Neural cell (in vitro differentiated cells): ENCODE data around the gene TMEM121B. TPM values are rescaled to one million over a fixed set of nuclear protein-coding genes. Genes with fewer than 3 reads are reported as not detected.

Source experiments
- polyA plus RNA-seq: library from polyadenylated mRNA; depleted of rRNA; stranded (reverse); fragments of >200 nt; gene quantifications from 2 replicates; pipeline ENCODE4 v1.2.3, GENCODE V29; 2014

The TMEM121B gene
- polyA plus RNA-seq, 1 donor from 2014 or later: 15.8 TPM

Other genes with a start within 250 kb of the TMEM121B start
- gene GAB4, start 113.1 kb downstream of the TMEM121B start, polyA plus RNA-seq: not detected in 2 replicates
- 0.08 and 0.52 TPM in 2 replicates for gene IL17RA, start 36.4 kb downstream of the TMEM121B start, polyA plus RNA-seq
- gene HDHD5, start 37.9 kb upstream of the TMEM121B start, polyA plus RNA-seq: 91.3 and 95.3 TPM in 2 replicates
- gene ADA2, start 98.1 kb upstream of the TMEM121B start, polyA plus RNA-seq: 5.5 and 6.3 TPM in 2 replicates
- gene CECR2, start 248.1 kb upstream of the TMEM121B start, polyA plus RNA-seq: 2.1 TPM in 2 replicates